Vagina (tissue), 2 donors: ENCODE results near the gene RIPOR1. TPM values are rescaled to one million over a fixed set of nuclear protein-coding genes. Genes with fewer than 3 reads are reported as not detected.

Experiments used
- DNase-seq, 2 donors: peaks; one replicate each; pipeline ENCODE4 v3.0.0-alpha.2; 2017; ENCODE audit errors: extremely low spot score in 2 of 2
- H3K27ac ChIP-seq: fragments of 200-600 bp; sonication (generic); one replicate; pipeline ENCODE4 v1.5.1; 2019
- H3K27me3 ChIP-seq: fragments of 200-600 bp; sonication (generic); one replicate; pipeline ENCODE4 v1.5.1; 2019
- H3K36me3 ChIP-seq, 2 donors: fragments of 200-600 bp; sonication (generic); one replicate each; pipeline ENCODE4 v1.5.1; 2017 to 2019
- H3K4me1 ChIP-seq: fragments of 200-600 bp; sonication (generic); one replicate; pipeline ENCODE4 v1.5.1; 2019
- H3K4me3 ChIP-seq, 2 donors: fragments of 200-600 bp; sonication (generic); 1 replicate in 1 of 2; 2 replicates in 1 of 2; pipeline ENCODE4 v1.5.1; 2016 to 2019
- H3K9me3 ChIP-seq: fragments of 200-600 bp; sonication (generic); one replicate; pipeline ENCODE4 v1.5.1; 2019
- POLR2A ChIP-seq, 2 donors: fragments of 450-650 bp; IDR thresholded peaks; one replicate each; pipeline ENCODE4 v1.6.1; 2017; ENCODE audit warnings: antibody characterized with exemption in 2 of 2, mild to moderate bottlenecking in 2 of 2, moderate library complexity in 2 of 2
- POLR2AphosphoS5 ChIP-seq, 2 donors: sonication (generic); formaldehyde crosslinking; IDR thresholded peaks; one replicate each; pipeline ENCODE4 v1.9.0; 2017; ENCODE audit warnings: antibody characterized with exemption in 2 of 2, mild to moderate bottlenecking in 2 of 2, low read depth in 1 of 2; ENCODE audit not compliant: insufficient read depth in 1 of 2
- intact Hi-C: fragments of 100-400 bp; cut with DNase I; formaldehyde crosslinking; loops from one replicate; pipeline ENCODE4 v1.15.1; 2023
- small RNA-seq: library from RNA; depleted of rRNA; stranded (forward); fragments of <200 nt; gene quantifications from one replicate; pipeline ENCODE3, GENCODE V24; 2016
- total RNA-seq: library from RNA; depleted of rRNA; stranded (reverse); fragments of >200 nt; gene quantifications from one replicate; pipeline ENCODE4 v1.2.3, GENCODE V29; 2016
- TF ChIP-seq, protein P1 (sequence below), 3 experiments: fragments of 450-650 bp in 2 of 3; fragments of 200-600 bp in 1 of 3; sonication (generic) in 1 of 3; IDR thresholded peaks; one replicate each; pipeline ENCODE4 v1.5.1; 2017 to 2019; ENCODE audit warnings: antibody characterized with exemption in 3 of 3, mild to moderate bottlenecking in 2 of 3, moderate library complexity in 2 of 3

Gene RIPOR1
- total RNA-seq, 1 donor from 2014 or later, result 54.8 TPM

DNA sequence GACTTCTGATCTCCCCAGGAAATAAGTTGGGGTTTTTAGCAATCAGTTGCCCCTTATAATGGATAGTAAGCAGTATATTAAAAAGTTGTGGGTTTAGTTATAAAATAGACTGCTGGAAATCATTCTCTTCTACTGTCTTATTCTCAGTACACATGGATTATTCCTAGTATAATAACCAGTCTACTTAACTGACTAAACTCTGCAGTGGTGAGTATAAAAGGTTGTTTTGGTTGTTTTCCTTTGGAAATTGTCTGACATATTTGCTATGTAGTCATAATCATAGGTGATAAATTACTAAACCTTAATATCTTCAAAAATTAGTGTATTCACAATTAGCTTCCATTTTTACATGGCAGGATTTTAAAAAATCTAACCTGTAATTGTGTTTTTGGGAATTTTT lies 65.1 kb downstream of the RIPOR1 start:
- intact Hi-C loops, result no loop called here

DNA sequence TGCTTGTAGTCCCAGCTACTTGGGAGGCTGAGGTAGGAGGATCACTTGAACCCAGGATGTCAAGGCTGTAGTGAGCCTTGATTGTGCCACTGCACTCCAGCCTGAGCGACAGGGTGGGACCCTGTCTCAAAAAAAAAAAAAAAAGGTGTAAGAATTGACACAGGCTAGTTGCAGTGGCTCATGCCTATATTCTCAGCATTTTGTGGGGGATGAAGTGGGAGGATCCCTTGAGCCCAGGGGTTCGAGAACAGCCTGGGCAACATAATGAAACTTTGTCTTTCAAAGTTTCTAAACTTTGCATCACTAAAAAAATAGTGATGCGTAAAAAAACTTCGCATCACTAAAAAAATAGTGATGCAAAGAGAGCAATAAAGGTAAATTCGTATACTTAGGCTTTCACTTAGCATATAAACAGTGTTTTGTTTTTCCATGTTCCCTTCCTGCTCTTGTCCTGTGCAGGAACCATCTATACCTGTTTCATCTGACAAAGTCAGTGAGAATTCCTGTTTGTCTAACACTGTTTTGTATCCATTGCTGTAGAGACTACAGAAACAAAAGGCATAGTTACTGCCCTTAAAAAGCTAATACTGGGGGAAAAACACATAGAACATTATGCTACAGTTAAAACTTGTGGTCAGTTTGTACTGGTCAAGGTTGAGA lies 65.8 kb downstream of the RIPOR1 start:
- Histone ChIP-seq H3K27ac (no peak overlapping the region), H3K9me3 (no peaks in the 10 kb centered on the region), H3K4me3 (no peak overlapping the region), H3K36me3 (no peaks in the 10 kb centered on the region), H3K4me1 (peaks cover 9% of the 10 kb centered on the region), H3K27me3 (no peaks in the 10 kb centered on the region)
- TF ChIP-seq POLR2A (IDR thresholded peaks at IDR 0.05) (no peak), POLR2AphosphoS5 (IDR thresholded peaks at IDR 0.05; ENCODE audit: insufficient read depth in 1 of 2, low read depth in 1 of 2) (no peak)
- TF ChIP-seq, protein P1, sequence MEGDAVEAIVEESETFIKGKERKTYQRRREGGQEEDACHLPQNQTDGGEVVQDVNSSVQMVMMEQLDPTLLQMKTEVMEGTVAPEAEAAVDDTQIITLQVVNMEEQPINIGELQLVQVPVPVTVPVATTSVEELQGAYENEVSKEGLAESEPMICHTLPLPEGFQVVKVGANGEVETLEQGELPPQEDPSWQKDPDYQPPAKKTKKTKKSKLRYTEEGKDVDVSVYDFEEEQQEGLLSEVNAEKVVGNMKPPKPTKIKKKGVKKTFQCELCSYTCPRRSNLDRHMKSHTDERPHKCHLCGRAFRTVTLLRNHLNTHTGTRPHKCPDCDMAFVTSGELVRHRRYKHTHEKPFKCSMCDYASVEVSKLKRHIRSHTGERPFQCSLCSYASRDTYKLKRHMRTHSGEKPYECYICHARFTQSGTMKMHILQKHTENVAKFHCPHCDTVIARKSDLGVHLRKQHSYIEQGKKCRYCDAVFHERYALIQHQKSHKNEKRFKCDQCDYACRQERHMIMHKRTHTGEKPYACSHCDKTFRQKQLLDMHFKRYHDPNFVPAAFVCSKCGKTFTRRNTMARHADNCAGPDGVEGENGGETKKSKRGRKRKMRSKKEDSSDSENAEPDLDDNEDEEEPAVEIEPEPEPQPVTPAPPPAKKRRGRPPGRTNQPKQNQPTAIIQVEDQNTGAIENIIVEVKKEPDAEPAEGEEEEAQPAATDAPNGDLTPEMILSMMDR (IDR thresholded peaks at IDR 0.05), result no peak
- intact Hi-C loops, result no loop called here
- DNase-seq, result no peak

More for the DNA sequence above, 65.1 kb downstream of the RIPOR1 start:
- Histone ChIP-seq H3K9me3 (no peaks in the 10 kb centered on the region), H3K4me3 (no peak overlapping the region), H3K36me3 (no peaks in the 10 kb centered on the region), H3K27ac (no peak overlapping the region), H3K4me1 (peaks cover 9% of the 10 kb centered on the region), H3K27me3 (no peaks in the 10 kb centered on the region)
- TF ChIP-seq, protein P1 (IDR thresholded peaks at IDR 0.05), result no peak
- TF ChIP-seq POLR2AphosphoS5 (IDR thresholded peaks at IDR 0.05; ENCODE audit: insufficient read depth in 1 of 2, low read depth in 1 of 2) (no peak), POLR2A (IDR thresholded peaks at IDR 0.05) (no peak)
- DNase-seq, result no peak

DNA sequence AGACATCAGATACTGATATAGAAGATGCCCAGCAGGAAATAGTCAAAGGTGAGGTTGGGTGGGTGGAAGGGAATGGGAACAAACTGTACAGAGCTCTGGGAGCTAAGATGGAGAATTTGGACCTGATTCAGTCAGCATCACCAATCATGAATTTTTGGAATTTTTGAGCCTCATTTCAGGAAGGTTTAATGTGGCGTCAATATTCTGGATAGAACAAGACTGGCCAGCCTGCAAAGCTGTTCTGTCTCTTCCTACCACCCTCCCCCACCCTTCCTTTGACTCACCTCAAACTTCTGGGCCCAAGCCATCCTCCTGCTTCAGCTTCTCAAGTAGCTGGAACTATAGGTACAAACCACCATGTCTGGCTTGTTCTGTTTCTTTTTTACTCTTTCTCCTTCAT lies 66.3 kb downstream of the RIPOR1 start:
- no peaks in the 10 kb centered on the region for H3K27me3 ChIP-seq

More for the DNA sequence above, 66.3 kb downstream of the RIPOR1 start:
- H3K36me3 ChIP-seq, result no peaks in the 10 kb centered on the region
- peaks cover 9% of the 10 kb centered on the region for H3K4me1 ChIP-seq
- H3K4me3 ChIP-seq, result no peak overlapping the region
- H3K27ac ChIP-seq, result no peak overlapping the region
- intact Hi-C loops, result no loop called here
- no peak for DNase-seq
- TF ChIP-seq POLR2AphosphoS5 (IDR thresholded peaks at IDR 0.05; ENCODE audit: insufficient read depth in 1 of 2, low read depth in 1 of 2), result no peak
- no peak for TF ChIP-seq POLR2A (IDR thresholded peaks at IDR 0.05)
- TF ChIP-seq, protein P1 (IDR thresholded peaks at IDR 0.05), result no peak
- no peaks in the 10 kb centered on the region for H3K9me3 ChIP-seq

Small RNAs within 50 kb of the gene (small RNA-seq; reads per million reads assigned to genes)
- not detected for gene AC027682.3

Other genes starting within 250 kb of the RIPOR1 start
- gene PLEKHG4, start 249.3 kb upstream of the RIPOR1 start, total RNA-seq, result 9.8 TPM
- not detected for gene KCTD19, start 202.1 kb upstream of the RIPOR1 start, total RNA-seq
- gene LRRC36, start 202.0 kb upstream of the RIPOR1 start, total RNA-seq, result not detected
- gene TPPP3, start 135.3 kb upstream of the RIPOR1 start, total RNA-seq, result 28.2 TPM
- 22.3 TPM for gene ZDHHC1, start 112.4 kb upstream of the RIPOR1 start, total RNA-seq
- gene HSD11B2, start 97.7 kb upstream of the RIPOR1 start, total RNA-seq, result 30.2 TPM
- 110 TPM for gene ATP6V0D1, start 47.7 kb upstream of the RIPOR1 start, total RNA-seq
- not detected for gene AGRP, start 45.3 kb upstream of the RIPOR1 start, total RNA-seq
- 43.2 TPM for gene CTCF, start 33.7 kb downstream of the RIPOR1 start, total RNA-seq
- 5.6 TPM for gene CARMIL2, start 116.3 kb downstream of the RIPOR1 start, total RNA-seq
- gene ACD, start 131.4 kb downstream of the RIPOR1 start, total RNA-seq, result 38.8 TPM
- gene PARD6A, start 132.1 kb downstream of the RIPOR1 start, total RNA-seq, result 1.2 TPM
- gene ENKD1, start 137.9 kb downstream of the RIPOR1 start, total RNA-seq, result 14.7 TPM
- 10.3 TPM for gene C16orf86, start 138.0 kb downstream of the RIPOR1 start, total RNA-seq
- 32.7 TPM for gene GFOD2, start 190.5 kb downstream of the RIPOR1 start, total RNA-seq